HepG2 (cell line): ENCODE measurements around the gene USP14.

ENCODE experiments used
- RFX5 ChIP-seq: IDR thresholded peaks from 2 replicates; pipeline ENCODE4 v1.6.1; 2011; ENCODE audit warnings: low read depth, low read length, improper control_type of control experiment
- ZFX ChIP-seq: sonication (generic); formaldehyde crosslinking; IDR thresholded peaks from 2 replicates; pipeline ENCODE4 v1.4.0; 2020; ENCODE audit warnings: mild to moderate bottlenecking, low read depth, missing genetic modification reagents, moderate library complexity
- TF ChIP-seq, protein P1 (sequence below): sonication (generic); formaldehyde crosslinking; IDR thresholded peaks from 2 replicates; pipeline ENCODE4 v1.4.0; 2020; ENCODE audit warnings: missing genetic modification reagents

DNA sequence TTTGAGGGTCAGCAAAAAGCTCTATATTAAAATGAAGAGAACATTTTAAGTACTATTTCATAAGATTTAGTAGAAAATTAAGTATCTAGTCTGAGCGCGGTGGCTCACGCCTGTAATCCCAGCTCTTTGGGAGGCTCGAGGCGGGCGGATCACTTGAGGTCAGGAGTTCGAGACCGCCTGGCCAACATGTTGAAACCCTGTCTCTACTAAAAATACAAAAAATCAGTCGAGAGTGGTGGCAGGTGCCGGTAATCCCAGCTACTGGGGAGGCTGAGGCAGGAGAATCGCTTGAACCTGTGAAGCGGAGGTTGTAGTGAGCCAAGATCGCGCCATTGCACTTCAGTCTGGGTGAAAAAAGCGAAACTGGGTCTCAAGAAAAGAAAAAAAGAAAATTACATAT is 1.6 kb downstream of the USP14 start:
- TF ChIP-seq ZFX (no peak), RFX5 (no peak)
- TF ChIP-seq, protein P1, sequence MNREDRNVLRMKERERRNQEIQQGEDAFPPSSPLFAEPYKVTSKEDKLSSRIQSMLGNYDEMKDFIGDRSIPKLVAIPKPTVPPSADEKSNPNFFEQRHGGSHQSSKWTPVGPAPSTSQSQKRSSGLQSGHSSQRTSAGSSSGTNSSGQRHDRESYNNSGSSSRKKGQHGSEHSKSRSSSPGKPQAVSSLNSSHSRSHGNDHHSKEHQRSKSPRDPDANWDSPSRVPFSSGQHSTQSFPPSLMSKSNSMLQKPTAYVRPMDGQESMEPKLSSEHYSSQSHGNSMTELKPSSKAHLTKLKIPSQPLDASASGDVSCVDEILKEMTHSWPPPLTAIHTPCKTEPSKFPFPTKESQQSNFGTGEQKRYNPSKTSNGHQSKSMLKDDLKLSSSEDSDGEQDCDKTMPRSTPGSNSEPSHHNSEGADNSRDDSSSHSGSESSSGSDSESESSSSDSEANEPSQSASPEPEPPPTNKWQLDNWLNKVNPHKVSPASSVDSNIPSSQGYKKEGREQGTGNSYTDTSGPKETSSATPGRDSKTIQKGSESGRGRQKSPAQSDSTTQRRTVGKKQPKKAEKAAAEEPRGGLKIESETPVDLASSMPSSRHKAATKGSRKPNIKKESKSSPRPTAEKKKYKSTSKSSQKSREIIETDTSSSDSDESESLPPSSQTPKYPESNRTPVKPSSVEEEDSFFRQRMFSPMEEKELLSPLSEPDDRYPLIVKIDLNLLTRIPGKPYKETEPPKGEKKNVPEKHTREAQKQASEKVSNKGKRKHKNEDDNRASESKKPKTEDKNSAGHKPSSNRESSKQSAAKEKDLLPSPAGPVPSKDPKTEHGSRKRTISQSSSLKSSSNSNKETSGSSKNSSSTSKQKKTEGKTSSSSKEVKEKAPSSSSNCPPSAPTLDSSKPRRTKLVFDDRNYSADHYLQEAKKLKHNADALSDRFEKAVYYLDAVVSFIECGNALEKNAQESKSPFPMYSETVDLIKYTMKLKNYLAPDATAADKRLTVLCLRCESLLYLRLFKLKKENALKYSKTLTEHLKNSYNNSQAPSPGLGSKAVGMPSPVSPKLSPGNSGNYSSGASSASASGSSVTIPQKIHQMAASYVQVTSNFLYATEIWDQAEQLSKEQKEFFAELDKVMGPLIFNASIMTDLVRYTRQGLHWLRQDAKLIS (CRISPR knock-in tag): no peak
